ENCODE measurements around the gene LPAR1. TPM values are rescaled to one million over a fixed set of nuclear protein-coding genes. Genes with fewer than 3 reads are reported as not detected.

The LPAR1 gene
- total RNA-seq, 1 donor from 2014 or later: not detected

GRCh38 chr9:111005746-111006470, 32.4 kb downstream of the LPAR1 start:
- H3K27me3 Mint-ChIP-seq (ENCODE audit: low read depth): no peaks in the 10 kb centered on the region
- H3K36me3 Mint-ChIP-seq (ENCODE audit: low read depth): no peaks in the 10 kb centered on the region
- H3K27ac Mint-ChIP-seq: no peak overlapping the region
- no peak overlapping the region for H3K4me3 Mint-ChIP-seq (ENCODE audit: low read depth)
- H3K9me3 Mint-ChIP-seq: no peaks in the 10 kb centered on the region
- H3K4me1 Mint-ChIP-seq (ENCODE audit: low read depth): peaks cover 6% of the 10 kb centered on the region
- no peak for DNase-seq (ENCODE audit: low spot score)
- intact Hi-C loops (cut with micrococcal nuclease): no loop called here

DNA sequence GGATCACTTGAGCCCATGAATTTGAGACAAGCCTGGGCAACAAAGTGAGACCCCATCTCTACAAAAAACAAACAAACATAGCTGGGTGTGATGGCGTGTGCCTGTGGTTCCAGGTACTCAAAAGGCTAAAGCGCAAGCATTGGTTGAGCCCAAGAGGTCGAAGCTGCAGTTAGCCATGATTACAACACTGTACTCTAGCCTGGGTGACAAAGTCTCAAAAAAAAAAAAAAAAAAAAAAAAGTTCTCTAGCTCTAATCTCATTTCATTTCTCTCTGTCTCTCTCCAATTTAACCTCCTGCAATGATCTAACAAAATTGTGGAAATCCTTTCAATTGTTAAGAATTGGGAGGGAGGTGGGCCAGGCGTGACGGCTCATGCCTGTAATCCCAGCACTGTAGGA, 33.3 kb downstream of the LPAR1 start:
- H3K36me3 Mint-ChIP-seq (ENCODE audit: low read depth): no peaks in the 10 kb centered on the region
- intact Hi-C loops (cut with micrococcal nuclease): no loop called here
- H3K27ac Mint-ChIP-seq: no peak overlapping the region
- no peak overlapping the region for H3K4me3 Mint-ChIP-seq (ENCODE audit: low read depth)
- H3K27me3 Mint-ChIP-seq (ENCODE audit: low read depth): no peaks in the 10 kb centered on the region
- H3K4me1 Mint-ChIP-seq (ENCODE audit: low read depth): peaks cover 6% of the 10 kb centered on the region
- no peak for DNase-seq (ENCODE audit: low spot score)
- H3K9me3 Mint-ChIP-seq: no peaks in the 10 kb centered on the region

- Mint-ChIP-seq H3K4me1 (ENCODE audit: low read depth) (peaks cover 6% of the 10 kb centered on the region), H3K27ac (no peak overlapping the region), H3K27me3 (ENCODE audit: low read depth) (no peaks in the 10 kb centered on the region), H3K36me3 (ENCODE audit: low read depth) (no peaks in the 10 kb centered on the region), H3K4me3 (ENCODE audit: low read depth) (no peak overlapping the region), H3K9me3 (no peaks in the 10 kb centered on the region)
- no peak for DNase-seq (ENCODE audit: low spot score)
- intact Hi-C loops (cut with micrococcal nuclease): no loop called here
Measured at GRCh38 chr9:111003182-111003581, 35.1 kb downstream of the LPAR1 start.

- DNase-seq (ENCODE audit: low spot score): no peak
- Mint-ChIP-seq H3K4me3 (ENCODE audit: low read depth) (no peak overlapping the region), H3K27ac (no peak overlapping the region), H3K27me3 (ENCODE audit: low read depth) (no peaks in the 10 kb centered on the region), H3K36me3 (ENCODE audit: low read depth) (no peaks in the 10 kb centered on the region), H3K9me3 (no peaks in the 10 kb centered on the region), H3K4me1 (ENCODE audit: low read depth) (peaks cover 6% of the 10 kb centered on the region)
- intact Hi-C loops (cut with micrococcal nuclease): no loop called here
Measured at GRCh38 chr9:111001526-111001925, 36.7 kb downstream of the LPAR1 start.

DNA sequence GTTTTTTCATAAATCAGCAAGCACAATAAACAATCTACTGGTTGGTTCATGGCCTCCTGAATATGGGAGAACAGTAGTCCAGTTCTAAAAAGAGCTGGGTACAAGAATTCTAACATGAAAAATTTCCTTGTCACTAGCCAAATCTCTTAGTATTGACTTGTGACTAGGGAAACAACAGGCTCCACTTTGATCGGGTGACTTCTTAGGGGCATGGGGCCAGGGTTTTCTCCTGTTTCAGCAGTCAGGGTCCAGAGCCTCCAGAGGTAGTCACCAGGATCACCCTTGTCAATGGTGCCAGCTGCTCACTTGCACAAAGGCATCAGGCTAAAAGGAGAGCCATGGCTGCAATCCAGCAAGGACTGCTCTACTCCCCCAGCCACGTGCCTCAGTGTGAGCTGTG, 38.1 kb downstream of the LPAR1 start:
- H3K4me1 Mint-ChIP-seq (ENCODE audit: low read depth): peaks cover 6% of the 10 kb centered on the region
- H3K4me3 Mint-ChIP-seq (ENCODE audit: low read depth): no peak overlapping the region

DNA sequence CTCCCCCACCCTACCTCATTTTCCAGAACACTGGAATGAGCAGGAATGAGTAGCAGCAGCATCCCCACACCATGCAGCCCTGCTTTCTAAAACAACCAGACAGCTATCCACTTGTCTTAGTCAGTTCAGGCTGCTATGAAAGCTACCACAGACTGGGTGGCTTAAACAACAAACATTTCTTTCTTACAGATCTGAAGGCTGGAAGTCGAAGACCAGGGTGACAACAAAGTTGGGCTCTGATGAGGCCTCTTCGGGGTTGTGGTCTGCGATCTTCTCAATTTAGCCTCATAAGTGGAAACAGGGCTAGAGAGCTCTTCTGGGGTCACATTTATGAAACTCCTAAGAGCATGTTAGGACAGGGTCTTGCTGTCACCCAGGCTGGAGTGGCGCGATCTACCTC, 38.9 kb downstream of the LPAR1 start:
- peaks cover under 1% of the 10 kb centered on the region for H3K27me3 Mint-ChIP-seq (ENCODE audit: low read depth)
- H3K9me3 Mint-ChIP-seq: no peaks in the 10 kb centered on the region
- no peak overlapping the region for H3K4me3 Mint-ChIP-seq (ENCODE audit: low read depth)
- no peak overlapping the region for H3K27ac Mint-ChIP-seq
- H3K4me1 Mint-ChIP-seq (ENCODE audit: low read depth): peaks cover 6% of the 10 kb centered on the region
- intact Hi-C loops (cut with micrococcal nuclease): no loop called here
- H3K36me3 Mint-ChIP-seq (ENCODE audit: low read depth): no peaks in the 10 kb centered on the region
- no peak for DNase-seq (ENCODE audit: low spot score)

More for the DNA sequence above, 38.1 kb downstream of the LPAR1 start:
- H3K27ac Mint-ChIP-seq: no peak overlapping the region
- H3K9me3 Mint-ChIP-seq: no peaks in the 10 kb centered on the region
- no peak for DNase-seq (ENCODE audit: low spot score)
- intact Hi-C loops (cut with micrococcal nuclease): no loop called here
- H3K27me3 Mint-ChIP-seq (ENCODE audit: low read depth): no peaks in the 10 kb centered on the region
- H3K36me3 Mint-ChIP-seq (ENCODE audit: low read depth): no peaks in the 10 kb centered on the region

GRCh38 chr9:110997847-110998246, 40.4 kb downstream of the LPAR1 start:
- Mint-ChIP-seq H3K4me1 (ENCODE audit: low read depth) (peaks cover 6% of the 10 kb centered on the region), H3K9me3 (no peaks in the 10 kb centered on the region), H3K27ac (no peak overlapping the region), H3K36me3 (ENCODE audit: low read depth) (no peaks in the 10 kb centered on the region), H3K27me3 (ENCODE audit: low read depth) (peaks cover 2% of the 10 kb centered on the region), H3K4me3 (ENCODE audit: low read depth) (no peak overlapping the region)
- intact Hi-C loops (cut with micrococcal nuclease): no loop called here
- DNase-seq (ENCODE audit: low spot score): no peak

- Mint-ChIP-seq H3K36me3 (ENCODE audit: low read depth) (no peaks in the 10 kb centered on the region), H3K9me3 (no peaks in the 10 kb centered on the region), H3K4me3 (ENCODE audit: low read depth) (no peak overlapping the region), H3K4me1 (ENCODE audit: low read depth) (peaks cover 6% of the 10 kb centered on the region), H3K27ac (no peak overlapping the region), H3K27me3 (ENCODE audit: low read depth) (peaks cover 2% of the 10 kb centered on the region)
- DNase-seq (ENCODE audit: low spot score): no peak
- intact Hi-C loops (cut with micrococcal nuclease): no loop called here
Measured at GRCh38 chr9:110996436-110997220, 41.6 kb downstream of the LPAR1 start.

DNA sequence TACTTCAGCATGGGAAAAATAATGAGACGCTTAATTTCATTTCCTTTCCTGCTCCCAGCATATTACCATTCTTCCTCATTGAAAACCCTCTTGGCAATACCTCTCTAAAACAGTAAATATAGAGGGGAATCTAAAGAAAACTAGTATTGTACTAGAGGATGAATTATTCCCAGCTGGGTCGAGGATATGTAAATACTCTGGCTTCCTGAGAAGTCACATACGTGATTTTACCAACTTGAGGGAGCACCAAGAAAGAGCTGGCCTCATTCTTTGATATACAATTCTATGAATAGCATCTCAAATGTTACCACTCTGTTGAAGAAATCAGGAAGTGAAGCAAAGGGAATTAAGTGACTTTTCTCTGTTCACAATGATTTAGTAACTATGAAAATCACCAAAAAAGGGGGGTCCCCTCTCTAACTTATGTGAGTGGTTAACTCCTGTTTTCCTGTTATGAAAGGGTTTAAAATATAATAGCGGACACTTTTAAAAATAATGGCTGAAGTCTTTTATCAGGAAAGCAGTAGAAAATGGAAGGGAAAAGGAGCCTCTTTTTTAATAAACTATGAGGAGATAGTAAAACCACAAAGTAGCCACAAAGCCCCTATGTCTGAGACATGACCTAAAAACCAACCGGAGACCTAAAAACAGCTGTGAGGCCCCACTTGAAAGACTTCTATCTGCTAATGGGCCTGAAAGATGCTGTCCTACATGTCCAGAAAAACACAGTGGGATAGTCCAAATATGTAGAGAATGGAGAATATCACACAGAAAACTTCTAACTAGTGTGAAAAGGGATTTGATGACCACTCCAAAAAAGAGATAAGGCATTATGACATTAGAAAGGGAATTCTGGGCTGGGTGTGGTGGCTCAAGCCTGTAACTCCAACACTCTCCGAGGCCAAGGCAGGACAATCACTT, 42.6 kb downstream of the LPAR1 start:
- DNase-seq (ENCODE audit: low spot score): no peak
- no peaks in the 10 kb centered on the region for H3K4me1 Mint-ChIP-seq (ENCODE audit: low read depth)
- H3K27ac Mint-ChIP-seq: no peak overlapping the region
- H3K9me3 Mint-ChIP-seq: no peaks in the 10 kb centered on the region
- peaks cover 2% of the 10 kb centered on the region for H3K27me3 Mint-ChIP-seq (ENCODE audit: low read depth)
- intact Hi-C loops (cut with micrococcal nuclease): no loop called here
- H3K4me3 Mint-ChIP-seq (ENCODE audit: low read depth): no peak overlapping the region
- H3K36me3 Mint-ChIP-seq (ENCODE audit: low read depth): no peaks in the 10 kb centered on the region

DNA sequence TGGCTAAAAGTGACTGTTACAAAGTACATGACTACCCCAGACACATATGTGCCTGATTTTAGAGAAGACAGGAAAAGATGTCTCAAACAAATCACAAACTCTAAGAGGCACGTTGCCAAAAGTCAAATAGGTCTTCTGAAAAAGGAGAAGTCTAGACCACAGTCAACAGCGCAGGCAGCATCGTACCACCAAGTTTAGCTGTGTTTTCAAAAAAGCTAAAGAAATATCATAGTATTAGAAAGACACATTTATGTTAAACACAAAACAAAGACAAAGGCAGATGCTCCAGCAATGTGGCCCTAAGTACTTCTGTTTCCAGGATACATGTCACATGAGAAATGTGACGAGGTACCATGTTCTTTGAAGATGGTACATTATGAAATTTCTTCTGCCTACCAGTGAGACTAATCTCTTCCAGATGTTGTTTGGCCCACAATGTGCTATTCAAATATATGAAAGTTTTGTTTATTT, 43.5 kb downstream of the LPAR1 start:
- DNase-seq (ENCODE audit: low spot score): no peak

DNA sequence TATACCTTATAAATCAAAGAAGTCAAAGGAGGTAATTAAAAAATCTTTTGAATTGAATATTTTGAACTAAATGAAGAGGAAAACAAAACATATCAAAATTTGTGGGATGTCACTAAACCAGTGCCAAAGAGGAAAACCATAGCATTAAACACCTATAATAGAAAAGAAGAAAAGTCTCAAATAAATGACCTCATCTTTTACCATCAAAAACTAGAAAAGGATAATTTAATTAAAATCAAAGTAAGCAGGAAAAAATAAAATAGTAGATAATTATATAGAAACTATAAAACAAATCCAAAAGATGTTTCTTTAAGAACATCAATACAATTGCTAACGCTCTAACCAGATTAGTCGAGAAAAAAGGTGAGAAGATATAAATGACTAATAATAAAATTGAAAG, 47.8 kb downstream of the LPAR1 start:
- Mint-ChIP-seq H3K9me3 (no peaks in the 10 kb centered on the region), H3K36me3 (ENCODE audit: low read depth) (no peaks in the 10 kb centered on the region), H3K4me1 (ENCODE audit: low read depth) (no peaks in the 10 kb centered on the region), H3K4me3 (ENCODE audit: low read depth) (no peak overlapping the region), H3K27me3 (ENCODE audit: low read depth) (peaks cover 2% of the 10 kb centered on the region), H3K27ac (no peak overlapping the region)
- intact Hi-C loops (cut with micrococcal nuclease): no loop called here
- DNase-seq (ENCODE audit: low spot score): no peak

More for the DNA sequence above, 43.5 kb downstream of the LPAR1 start:
- H3K36me3 Mint-ChIP-seq (ENCODE audit: low read depth): no peaks in the 10 kb centered on the region
- intact Hi-C loops (cut with micrococcal nuclease): no loop called here
- no peak overlapping the region for H3K27ac Mint-ChIP-seq
- H3K9me3 Mint-ChIP-seq: no peaks in the 10 kb centered on the region
- H3K4me1 Mint-ChIP-seq (ENCODE audit: low read depth): no peaks in the 10 kb centered on the region
- H3K27me3 Mint-ChIP-seq (ENCODE audit: low read depth): peaks cover 2% of the 10 kb centered on the region
- H3K4me3 Mint-ChIP-seq (ENCODE audit: low read depth): no peak overlapping the region

- Mint-ChIP-seq H3K27me3 (ENCODE audit: low read depth) (no peaks in the 10 kb centered on the region), H3K4me1 (ENCODE audit: low read depth) (no peaks in the 10 kb centered on the region), H3K27ac (no peak overlapping the region), H3K9me3 (no peaks in the 10 kb centered on the region), H3K36me3 (ENCODE audit: low read depth) (no peaks in the 10 kb centered on the region), H3K4me3 (ENCODE audit: low read depth) (no peak overlapping the region)
- DNase-seq (ENCODE audit: low spot score): no peak
- intact Hi-C loops (cut with micrococcal nuclease): no loop called here
Measured at GRCh38 chr9:110986529-110986928, 51.7 kb downstream of the LPAR1 start.
